GM12878 (cell line): ENCODE results near the gene ATP5F1D.

Source experiments
- CEBPZ ChIP-seq: fragments of 150-350 bp; IDR thresholded peaks from 2 replicates; pipeline ENCODE4 v1.6.1; 2016; ENCODE audit warnings: low read depth, low read length
- CHD2 ChIP-seq: IDR thresholded peaks from 2 replicates; pipeline ENCODE4 v1.6.1; 2011; ENCODE audit warnings: low read depth, low read length, improper control_type of control experiment, borderline replicate concordance
- CREB1 ChIP-seq: IDR thresholded peaks from 2 replicates; pipeline ENCODE4 v1.6.1; 2012; ENCODE audit warnings: low read depth, mild to moderate bottlenecking, inconsistent platforms
- CTCF ChIP-seq, 3 experiments: IDR thresholded peaks in 2 of 3; conservative IDR thresholded peaks in 1 of 3; 2 replicates each; pipeline ENCODE4 v1.5.1; 2011; ENCODE audit warnings: low read depth in 3 of 3, low read length in 3 of 3, mild to moderate bottlenecking in 3 of 3, control low read depth in 2 of 3, moderate library complexity in 2 of 3, inconsistent platforms in 1 of 3, mixed read lengths in 1 of 3; ENCODE audit not compliant: control insufficient read depth in 2 of 3, insufficient read depth in 1 of 3; ENCODE audit errors: extremely low read depth in 1 of 3
- DPF2 ChIP-seq: fragments of 450-650 bp; IDR thresholded peaks from 2 replicates; pipeline ENCODE4 v1.6.1; 2017; ENCODE audit warnings: mild to moderate bottlenecking
- EZH2 ChIP-seq: IDR thresholded peaks from 2 replicates; pipeline ENCODE4 v1.6.1; 2012; ENCODE audit warnings: low read depth, mild to moderate bottlenecking, control low read depth, inconsistent platforms, low read length, borderline replicate concordance; ENCODE audit not compliant: control insufficient read depth
- PBX3 ChIP-seq: IDR thresholded peaks from 2 replicates; pipeline ENCODE4 v1.6.1; 2011; ENCODE audit warnings: mild to moderate bottlenecking, low read depth, low read length, moderate library complexity; ENCODE audit not compliant: insufficient replicate concordance
- POLR2AphosphoS2 ChIP-seq: IDR thresholded peaks from 2 replicates; pipeline ENCODE4 v1.6.1; 2011; ENCODE audit warnings: low read depth, mild to moderate bottlenecking, low read length, improper control_type of control experiment, moderate library complexity
- POU2F2 ChIP-seq: IDR thresholded peaks from 3 replicates; pipeline ENCODE4 v1.6.1; 2011; ENCODE audit warnings: low read depth, mild to moderate bottlenecking, low read length, borderline replicate concordance
- SIX5 ChIP-seq: IDR thresholded peaks from 2 replicates; pipeline ENCODE4 v1.6.1; 2011; ENCODE audit warnings: mild to moderate bottlenecking, low read depth, low read length, moderate library complexity; ENCODE audit not compliant: severe bottlenecking
- SREBF1 ChIP-seq: IDR thresholded peaks from 2 replicates; pipeline ENCODE4 v1.6.1; 2012; ENCODE audit warnings: mild to moderate bottlenecking, low read length
- SRF ChIP-seq, 2 experiments: IDR thresholded peaks; 2 replicates each; pipeline ENCODE4 v1.6.1; 2011; ENCODE audit warnings: low read depth in 2 of 2, low read length in 2 of 2, mild to moderate bottlenecking in 1 of 2, moderate library complexity in 1 of 2
- SUZ12 ChIP-seq: fragments of 200-600 bp; sonication (generic); IDR thresholded peaks from one replicate; pipeline ENCODE4 v1.6.1; 2018; ENCODE audit warnings: antibody characterized with exemption, mild to moderate bottlenecking; ENCODE audit not compliant: unreplicated experiment
- TAF1 ChIP-seq: IDR thresholded peaks from 2 replicates; pipeline ENCODE4 v1.6.1; 2011; ENCODE audit warnings: mild to moderate bottlenecking, low read depth, low read length, borderline replicate concordance

GRCh38 chr19:1232652-1233072, 8.9 kb upstream of the ATP5F1D start:
- no peak for TF ChIP-seq CTCF (IDR thresholded peaks at IDR 0.05 in 2 of 3, conservative IDR thresholded peaks at IDR 0.05 in 1 of 3; ENCODE audit: control insufficient read depth in 2 of 3, extremely low read depth in 1 of 3, insufficient read depth in 1 of 3, low read depth in 3 of 3, low read length in 3 of 3)
- no peak for TF ChIP-seq TAF1
- no peak for TF ChIP-seq POLR2AphosphoS2
- TF ChIP-seq DPF2: no peak
- no peak for TF ChIP-seq CHD2
- TF ChIP-seq SRF (IDR thresholded peaks at IDR 0.05; ENCODE audit: low read depth in 2 of 2, low read length in 2 of 2): no peak
- no peak for TF ChIP-seq SIX5
- no peak for TF ChIP-seq PBX3
- no peak for TF ChIP-seq POU2F2
- TF ChIP-seq SREBF1: no peak
- TF ChIP-seq EZH2: no peak
- TF ChIP-seq SUZ12: no peak
- TF ChIP-seq CREB1: no peak
- no peak for TF ChIP-seq CEBPZ
